ENCODE results near the gene GNG14. TPM values are rescaled to one million over a fixed set of nuclear protein-coding genes. Genes with fewer than 3 reads are reported as not detected.
"Not testable (repeated sequence)": the region's sequence is repeated elsewhere in the genome, so short reads cannot be mapped to it uniquely, and the experiment has no call there.

GNG14 gene
- total RNA-seq (2012; rRNA removed), result not detected in 2 replicates

- Histone ChIP-seq H3K4me3 (ENCODE audit: low read length) (no peak within 1 kb of the TSS), H3K9ac (ENCODE audit: low read depth, low read length) (no peak within 1 kb of the TSS), H3K36me3 (ENCODE audit: insufficient read depth, low read length) (no peaks in the 10 kb centered on the region), H3K9me3 (replicated peaks; ENCODE audit: low read length) (no peaks in the 10 kb centered on the region), H3K27me3 (ENCODE audit: control insufficient read depth, insufficient read depth, low read length) (no peaks in the 10 kb centered on the region), H3K4me1 (ENCODE audit: control insufficient read depth, insufficient read depth, low read length) (no peaks in the 10 kb centered on the region), H3K4me2 (ENCODE audit: low read length) (no peak within 1 kb of the TSS)
Measured at GRCh38 chr19:12687496-12688196, at the start of gene GNG14. GNG14 (plus strand) TSS chr19:12687998; CDS start chr19:12688049, 51 bp downstream.

GRCh38 chr19:12638611-12639182 lies 49.1 kb upstream of the GNG14 start:
- H3K36me3 ChIP-seq (ENCODE audit: insufficient read depth, low read length), result no peaks in the 10 kb centered on the region

GRCh38 chr19:12639901-12640613 lies 47.7 kb upstream of the GNG14 start:
- peak overlapping the region; percentile 83 for H3K4me2 ChIP-seq (ENCODE audit: low read length)
- H3K36me3 ChIP-seq (ENCODE audit: insufficient read depth, low read length), result no peaks in the 10 kb centered on the region
- H3K9ac ChIP-seq (ENCODE audit: low read depth, low read length), result peak overlapping the region; percentile 34
- H3K27me3 ChIP-seq (ENCODE audit: control insufficient read depth, insufficient read depth, low read length), result no peaks in the 10 kb centered on the region
- H3K4me1 ChIP-seq (ENCODE audit: control insufficient read depth, insufficient read depth, low read length), result peaks cover 6% of the 10 kb centered on the region
- H3K4me3 ChIP-seq (ENCODE audit: low read length), result peak overlapping the region; percentile 60
- H3K9me3 ChIP-seq (replicated peaks; ENCODE audit: low read length), result no peaks in the 10 kb centered on the region

More at GRCh38 chr19:12638611-12639182, 49.1 kb upstream of the GNG14 start:
- Histone ChIP-seq H3K4me1 (ENCODE audit: control insufficient read depth, insufficient read depth, low read length) (peaks cover 6% of the 10 kb centered on the region), H3K9me3 (replicated peaks; ENCODE audit: low read length) (no peaks in the 10 kb centered on the region), H3K9ac (ENCODE audit: low read depth, low read length) (no peak overlapping the region), H3K27me3 (ENCODE audit: control insufficient read depth, insufficient read depth, low read length) (no peaks in the 10 kb centered on the region), H3K4me2 (ENCODE audit: low read length) (no peak overlapping the region), H3K4me3 (ENCODE audit: low read length) (no peak overlapping the region)

GRCh38 chr19:12641456-12641855 lies 46.3 kb upstream of the GNG14 start:
- no peak overlapping the region for H3K4me3 ChIP-seq (ENCODE audit: low read length)
- H3K27me3 ChIP-seq (ENCODE audit: control insufficient read depth, insufficient read depth, low read length), result no peaks in the 10 kb centered on the region
- no peaks in the 10 kb centered on the region for H3K9me3 ChIP-seq (replicated peaks; ENCODE audit: low read length)
- H3K9ac ChIP-seq (ENCODE audit: low read depth, low read length), result no peak overlapping the region
- no peaks in the 10 kb centered on the region for H3K36me3 ChIP-seq (ENCODE audit: insufficient read depth, low read length)
- peaks cover 6% of the 10 kb centered on the region for H3K4me1 ChIP-seq (ENCODE audit: control insufficient read depth, insufficient read depth, low read length)
- no peak overlapping the region for H3K4me2 ChIP-seq (ENCODE audit: low read length)

- no peaks in the 10 kb centered on the region for H3K36me3 ChIP-seq (ENCODE audit: insufficient read depth, low read length)
- H3K27me3 ChIP-seq (ENCODE audit: control insufficient read depth, insufficient read depth, low read length), result no peaks in the 10 kb centered on the region
- no peak overlapping the region for H3K4me3 ChIP-seq (ENCODE audit: low read length)
- no peaks in the 10 kb centered on the region for H3K9me3 ChIP-seq (replicated peaks; ENCODE audit: low read length)
- peaks cover 6% of the 10 kb centered on the region for H3K4me1 ChIP-seq (ENCODE audit: control insufficient read depth, insufficient read depth, low read length)
- H3K4me2 ChIP-seq (ENCODE audit: low read length), result no peak overlapping the region
- H3K9ac ChIP-seq (ENCODE audit: low read depth, low read length), result no peak overlapping the region
Measured at GRCh38 chr19:12642506-12642905, 45.3 kb upstream of the GNG14 start.

GRCh38 chr19:12643716-12644115 lies 44.1 kb upstream of the GNG14 start:
- not testable (repeated sequence) for H3K4me3 ChIP-seq (ENCODE audit: low read length); H3K9me3 ChIP-seq (replicated peaks; ENCODE audit: low read length); H3K27me3 ChIP-seq (ENCODE audit: control insufficient read depth, insufficient read depth, low read length); H3K4me2 ChIP-seq (ENCODE audit: low read length); H3K36me3 ChIP-seq (ENCODE audit: insufficient read depth, low read length); H3K9ac ChIP-seq (ENCODE audit: low read depth, low read length)
- H3K4me1 ChIP-seq (ENCODE audit: control insufficient read depth, insufficient read depth, low read length), result peaks cover 13% of the 10 kb centered on the region

- Histone ChIP-seq H3K4me3 (ENCODE audit: low read length) (no peak overlapping the region), H3K4me2 (ENCODE audit: low read length) (no peak overlapping the region), H3K9me3 (replicated peaks; ENCODE audit: low read length) (no peaks in the 10 kb centered on the region), H3K9ac (ENCODE audit: low read depth, low read length) (no peak overlapping the region), H3K4me1 (ENCODE audit: control insufficient read depth, insufficient read depth, low read length) (peaks cover 7% of the 10 kb centered on the region), H3K36me3 (ENCODE audit: insufficient read depth, low read length) (no peaks in the 10 kb centered on the region), H3K27me3 (ENCODE audit: control insufficient read depth, insufficient read depth, low read length) (no peaks in the 10 kb centered on the region)
Measured at GRCh38 chr19:12646551-12646950, 41.2 kb upstream of the GNG14 start.

GRCh38 chr19:12647047-12647446 lies 40.8 kb upstream of the GNG14 start:
- no peaks in the 10 kb centered on the region for H3K27me3 ChIP-seq (ENCODE audit: control insufficient read depth, insufficient read depth, low read length)
- no peaks in the 10 kb centered on the region for H3K9me3 ChIP-seq (replicated peaks; ENCODE audit: low read length)
- H3K36me3 ChIP-seq (ENCODE audit: insufficient read depth, low read length), result no peaks in the 10 kb centered on the region
- no peak overlapping the region for H3K9ac ChIP-seq (ENCODE audit: low read depth, low read length)
- no peak overlapping the region for H3K4me3 ChIP-seq (ENCODE audit: low read length)
- H3K4me2 ChIP-seq (ENCODE audit: low read length), result no peak overlapping the region
- H3K4me1 ChIP-seq (ENCODE audit: control insufficient read depth, insufficient read depth, low read length), result peaks cover 7% of the 10 kb centered on the region

- H3K9ac ChIP-seq (ENCODE audit: low read depth, low read length), result no peak overlapping the region
- H3K9me3 ChIP-seq (replicated peaks; ENCODE audit: low read length), result no peaks in the 10 kb centered on the region
- peak overlapping the region; percentile 16 for H3K4me3 ChIP-seq (ENCODE audit: low read length)
- peaks cover 7% of the 10 kb centered on the region for H3K4me1 ChIP-seq (ENCODE audit: control insufficient read depth, insufficient read depth, low read length)
- H3K36me3 ChIP-seq (ENCODE audit: insufficient read depth, low read length), result no peaks in the 10 kb centered on the region
- peak overlapping the region; percentile 35 for H3K4me2 ChIP-seq (ENCODE audit: low read length)
- no peaks in the 10 kb centered on the region for H3K27me3 ChIP-seq (ENCODE audit: control insufficient read depth, insufficient read depth, low read length)
Measured at GRCh38 chr19:12647490-12648071, 40.2 kb upstream of the GNG14 start.

- Histone ChIP-seq H3K36me3 (ENCODE audit: insufficient read depth, low read length) (no peaks in the 10 kb centered on the region), H3K4me3 (ENCODE audit: low read length) (peak overlapping the region; percentile 16), H3K4me2 (ENCODE audit: low read length) (peak overlapping the region; percentile 35), H3K4me1 (ENCODE audit: control insufficient read depth, insufficient read depth, low read length) (peaks cover 7% of the 10 kb centered on the region), H3K27me3 (ENCODE audit: control insufficient read depth, insufficient read depth, low read length) (no peaks in the 10 kb centered on the region), H3K9ac (ENCODE audit: low read depth, low read length) (no peak overlapping the region), H3K9me3 (replicated peaks; ENCODE audit: low read length) (no peaks in the 10 kb centered on the region)
Measured at GRCh38 chr19:12648088-12648487, 39.7 kb upstream of the GNG14 start.

- Histone ChIP-seq H3K36me3 (ENCODE audit: insufficient read depth, low read length) (peaks cover 3% of the 10 kb centered on the region), H3K4me3 (ENCODE audit: low read length) (no peak overlapping the region)
Measured at GRCh38 chr19:12649941-12650340, 37.9 kb upstream of the GNG14 start.

More at GRCh38 chr19:12649941-12650340, 37.9 kb upstream of the GNG14 start:
- Histone ChIP-seq H3K9me3 (replicated peaks; ENCODE audit: low read length) (no peaks in the 10 kb centered on the region), H3K27me3 (ENCODE audit: control insufficient read depth, insufficient read depth, low read length) (no peaks in the 10 kb centered on the region), H3K9ac (ENCODE audit: low read depth, low read length) (no peak overlapping the region), H3K4me2 (ENCODE audit: low read length) (no peak overlapping the region), H3K4me1 (ENCODE audit: control insufficient read depth, insufficient read depth, low read length) (peaks cover 7% of the 10 kb centered on the region)

Measured in skeletal muscle satellite cell (primary cell).